Right lobe of liver (tissue), 4 donors: ENCODE data around the gene GPC2.

Experiments
- POLR2A ChIP-seq: fragments of 450-650 bp; IDR thresholded peaks from one replicate; pipeline ENCODE4 v1.6.1; 2017; ENCODE audit warnings: antibody characterized with exemption, mild to moderate bottlenecking
- TF ChIP-seq, protein P1 (sequence below), 4 donors: fragments of 200-600 bp in 3 of 4; fragments of 450-650 bp in 1 of 4; IDR thresholded peaks; one replicate each; pipeline versions ENCODE4 v1.5.1 to v1.8.0; 2016 to 2022; ENCODE audit warnings: antibody characterized with exemption in 4 of 4, mild to moderate bottlenecking in 2 of 4
- donor health status: DM: no; HTN: no; CAD: no.
- donor health status: DM: no; HTN: no; CAD: no.
- donor health status: DM: no; HTN: yes; CAD: no.

DNA sequence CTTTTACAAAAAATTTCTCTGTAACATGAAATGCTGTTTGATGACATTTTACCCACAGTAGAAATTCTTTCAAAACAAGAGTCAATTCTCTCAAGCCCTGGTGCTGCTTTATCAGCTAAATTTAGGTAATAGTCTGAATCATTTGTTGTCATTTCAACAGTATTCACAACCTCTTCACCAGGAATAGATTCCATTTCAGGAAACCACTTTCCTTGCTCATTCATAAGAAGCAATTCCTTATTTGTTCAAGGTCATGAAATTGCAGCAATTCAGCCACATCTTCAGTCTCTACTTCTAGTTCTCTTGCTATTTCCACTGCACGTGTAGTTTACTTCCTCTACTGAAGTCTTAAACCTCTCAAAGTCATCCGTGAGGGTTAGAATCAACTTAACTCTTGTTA, 14.6 kb upstream of the GPC2 start:
- no peak for TF ChIP-seq POLR2A
- TF ChIP-seq, protein P1, sequence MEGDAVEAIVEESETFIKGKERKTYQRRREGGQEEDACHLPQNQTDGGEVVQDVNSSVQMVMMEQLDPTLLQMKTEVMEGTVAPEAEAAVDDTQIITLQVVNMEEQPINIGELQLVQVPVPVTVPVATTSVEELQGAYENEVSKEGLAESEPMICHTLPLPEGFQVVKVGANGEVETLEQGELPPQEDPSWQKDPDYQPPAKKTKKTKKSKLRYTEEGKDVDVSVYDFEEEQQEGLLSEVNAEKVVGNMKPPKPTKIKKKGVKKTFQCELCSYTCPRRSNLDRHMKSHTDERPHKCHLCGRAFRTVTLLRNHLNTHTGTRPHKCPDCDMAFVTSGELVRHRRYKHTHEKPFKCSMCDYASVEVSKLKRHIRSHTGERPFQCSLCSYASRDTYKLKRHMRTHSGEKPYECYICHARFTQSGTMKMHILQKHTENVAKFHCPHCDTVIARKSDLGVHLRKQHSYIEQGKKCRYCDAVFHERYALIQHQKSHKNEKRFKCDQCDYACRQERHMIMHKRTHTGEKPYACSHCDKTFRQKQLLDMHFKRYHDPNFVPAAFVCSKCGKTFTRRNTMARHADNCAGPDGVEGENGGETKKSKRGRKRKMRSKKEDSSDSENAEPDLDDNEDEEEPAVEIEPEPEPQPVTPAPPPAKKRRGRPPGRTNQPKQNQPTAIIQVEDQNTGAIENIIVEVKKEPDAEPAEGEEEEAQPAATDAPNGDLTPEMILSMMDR (IDR thresholded peaks at IDR 0.05): no peak
